HepG2 (cell line): ENCODE data around the gene CALR. TPM values are rescaled to one million over a fixed set of nuclear protein-coding genes. Genes with fewer than 3 reads are reported as not detected.

Source experiments
- AGO1 ChIP-seq: fragments of 200-400 bp; formaldehyde crosslinking; IDR thresholded peaks from 2 replicates; pipeline ENCODE4 v1.6.1; 2017; ENCODE audit warnings: mild to moderate bottlenecking, low read depth, low read length, moderate library complexity; ENCODE audit not compliant: poor library complexity, severe bottlenecking
- BCL6 ChIP-seq: IDR thresholded peaks from 2 replicates; pipeline ENCODE4 v1.6.1; 2016; ENCODE audit warnings: missing genetic modification reagents, missing compliant biosample characterization
- HDAC6 ChIP-seq: fragments of 200-600 bp; sonication (generic); IDR thresholded peaks from 2 replicates; pipeline ENCODE4 v1.7.0; 2017; ENCODE audit warnings: mild to moderate bottlenecking, antibody characterized with exemption, low read length, low read depth
- ISX ChIP-seq: sonication (generic); formaldehyde crosslinking; conservative IDR thresholded peaks from 2 replicates; pipeline ENCODE4 v1.5.0; 2020; ENCODE audit warnings: missing genetic modification reagents
- MXD4 ChIP-seq: IDR thresholded peaks from 2 replicates; pipeline ENCODE4 v1.6.1; 2016; ENCODE audit warnings: mild to moderate bottlenecking, missing biosample characterization, missing genetic modification reagents
- NFE2L1 ChIP-seq: sonication (generic); formaldehyde crosslinking; IDR thresholded peaks from 2 replicates; pipeline ENCODE4 v1.4.0; 2020; ENCODE audit warnings: missing genetic modification reagents, mild to moderate bottlenecking, borderline replicate concordance
- NR2C2 ChIP-seq: sonication (generic); formaldehyde crosslinking; IDR thresholded peaks from 2 replicates; pipeline ENCODE4 v1.4.0; 2020; ENCODE audit warnings: missing genetic modification reagents, mild to moderate bottlenecking, moderate library complexity, borderline replicate concordance
- RFX1 ChIP-seq: fragments of 450-650 bp; IDR thresholded peaks from 2 replicates; pipeline ENCODE4 v1.6.1; 2017
- SALL1 ChIP-seq: sonication (generic); formaldehyde crosslinking; IDR thresholded peaks from 2 replicates; pipeline ENCODE4 v1.8.0; 2022; ENCODE audit warnings: mild to moderate bottlenecking, missing genetic modification reagents
- SATB2 ChIP-seq: sonication (generic); formaldehyde crosslinking; IDR thresholded peaks from 2 replicates; pipeline ENCODE4 v1.5.0; 2020; ENCODE audit warnings: missing genetic modification reagents
- SNRNP70 ChIP-seq: fragments of 200-400 bp; formaldehyde crosslinking; IDR thresholded peaks from 2 replicates; pipeline ENCODE4 v1.6.1; 2017; ENCODE audit warnings: mild to moderate bottlenecking, low read depth, low read length, moderate library complexity
- SRF ChIP-seq: IDR thresholded peaks from 2 replicates; pipeline ENCODE4 v1.6.1; 2011; ENCODE audit warnings: mild to moderate bottlenecking, low read depth, low read length, moderate library complexity
- XRCC5 ChIP-seq: fragments of 200-400 bp; formaldehyde crosslinking; optimal IDR thresholded peaks from 2 replicates; pipeline ENCODE3; 2017; ENCODE audit warnings: mild to moderate bottlenecking, low read length
- ZNF256 ChIP-seq: sonication (generic); formaldehyde crosslinking; conservative IDR thresholded peaks from 2 replicates; pipeline ENCODE4 v1.4.0; 2020; ENCODE audit warnings: missing genetic modification reagents
- ZNF430 ChIP-seq: sonication (generic); formaldehyde crosslinking; IDR thresholded peaks from 2 replicates; pipeline ENCODE4 v1.9.0; 2021; ENCODE audit warnings: mild to moderate bottlenecking, missing genetic modification reagents
- ZNF510 ChIP-seq: sonication (generic); formaldehyde crosslinking; IDR thresholded peaks from 2 replicates; pipeline ENCODE4 v1.4.0; 2020; ENCODE audit warnings: low read depth, mild to moderate bottlenecking, missing genetic modification reagents
- ZNF614 ChIP-seq: IDR thresholded peaks from 2 replicates; pipeline ENCODE4 v1.6.1; 2018; ENCODE audit warnings: missing biosample characterization, missing genetic modification reagents, inconsistent platforms, borderline replicate concordance
- ZSCAN12 ChIP-seq: sonication (generic); formaldehyde crosslinking; IDR thresholded peaks from 2 replicates; pipeline ENCODE4 v1.9.0; 2021; ENCODE audit warnings: mild to moderate bottlenecking, missing genetic modification reagents
- polyA plus RNA-seq, 8 experiments: library from polyadenylated mRNA; depleted of rRNA in 3 of 8; stranded (reverse) in 7 of 8; unstranded in 1 of 8; fragments of >200 nt; fragmentation: Illumina TruSeq in 4 of 8; extraction: Trizol in 4 of 8; gene quantifications; 2 replicates each; pipeline versions ENCODE4 v1.2.1 to v1.2.3, GENCODE V29; 2011 to 2016; ENCODE audit warnings: low read depth in 4 of 8, missing spikeins in 1 of 8, mixed read lengths in 1 of 8; ENCODE audit not compliant: insufficient read depth in 1 of 8
- total RNA-seq, 5 experiments: library from RNA; depleted of rRNA; stranded (reverse); fragments of >200 nt; fragmentation: Illumina TruSeq; extraction: Trizol; gene quantifications; 2 replicates each; pipeline ENCODE4 v1.2.3, GENCODE V29; 2016; ENCODE audit warnings: low read depth in 1 of 5
- TF ChIP-seq, protein P1 (sequence below): sonication (generic); formaldehyde crosslinking; IDR thresholded peaks from 2 replicates; pipeline ENCODE4 v1.8.0; 2022; ENCODE audit warnings: mild to moderate bottlenecking, missing genetic modification reagents, moderate library complexity
- TF ChIP-seq, protein P2 (sequence below): sonication (generic); formaldehyde crosslinking; IDR thresholded peaks from 2 replicates; pipeline ENCODE4 v1.4.0; 2020; ENCODE audit warnings: missing genetic modification reagents
- TF ChIP-seq, protein P3 (sequence below): sonication (generic); formaldehyde crosslinking; IDR thresholded peaks from 2 replicates; pipeline ENCODE4 v1.4.0; 2020; ENCODE audit warnings: mild to moderate bottlenecking, low read depth, missing genetic modification reagents
- TF ChIP-seq, protein P4 (sequence below): IDR thresholded peaks from 2 replicates; pipeline ENCODE4 v1.6.1; 2012; ENCODE audit warnings: inconsistent platforms
- TF ChIP-seq, protein P5 (sequence below): sonication (generic); formaldehyde crosslinking; IDR thresholded peaks from 2 replicates; pipeline ENCODE4 v1.4.0; 2020; ENCODE audit warnings: missing genetic modification reagents, borderline replicate concordance

Gene CALR
- total and polyA plus RNA-seq, 2 of the 13 experiments (the other 11 are each of a cell fraction or from before 2014, with no cell fraction given): 898 to 934 TPM

DNA sequence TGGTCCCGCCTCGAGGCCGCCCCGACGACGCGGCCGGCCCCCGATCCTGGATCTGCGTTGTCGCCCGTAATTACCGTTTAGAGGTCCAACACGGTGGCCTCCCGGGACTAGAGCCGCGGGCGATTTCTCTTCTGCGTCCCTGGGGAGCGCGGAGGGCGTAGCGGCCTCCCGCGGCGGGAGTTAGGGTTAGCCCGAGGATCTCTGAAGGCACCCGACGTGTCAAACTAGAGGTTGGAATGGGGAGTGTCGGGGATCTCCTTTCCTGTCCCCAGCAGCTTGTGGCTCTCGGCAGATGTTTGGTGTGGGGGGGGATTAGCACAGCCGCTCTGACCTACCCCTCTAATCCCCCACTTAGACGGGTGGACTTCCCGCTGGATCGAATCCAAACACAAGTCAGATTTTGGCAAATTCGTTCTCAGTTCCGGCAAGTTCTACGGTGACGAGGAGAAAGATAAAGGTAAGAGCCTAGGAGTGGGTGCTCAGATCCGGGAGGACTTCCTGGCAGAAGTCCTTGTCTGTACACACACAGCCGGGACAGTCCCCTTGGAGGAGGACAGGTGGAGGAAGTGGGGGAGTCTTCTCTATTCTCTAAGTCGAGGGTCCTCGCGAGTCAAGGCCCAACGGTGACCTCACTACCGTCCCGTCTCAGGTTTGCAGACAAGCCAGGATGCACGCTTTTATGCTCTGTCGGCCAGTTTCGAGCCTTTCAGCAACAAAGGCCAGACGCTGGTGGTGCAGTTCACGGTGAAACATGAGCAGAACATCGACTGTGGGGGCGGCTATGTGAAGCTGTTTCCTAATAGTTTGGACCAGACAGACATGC lies 581 bp downstream of the CALR start (continued):
- TF ChIP-seq ZNF256 (CRISPR knock-in tag) (no peak), SRF (no peak), BCL6 (CRISPR knock-in tag) (no peak), ZNF430 (CRISPR knock-in tag) (no peak; the same call in 1 of the 2 replicates), NR2C2 (CRISPR knock-in tag) (no peak; the same call in none of the 2 replicates), SNRNP70 (no peak), NFE2L1 (no peak), XRCC5 (no peak), SATB2 (CRISPR knock-in tag) (no peak), MXD4 (CRISPR knock-in tag) (no peak), ZNF510 (CRISPR knock-in tag) (peak; percentile 83; the same call in 1 of the 2 replicates), ZSCAN12 (no peak), HDAC6 (no peak), ZNF614 (CRISPR knock-in tag) (no peak), RFX1 (no peak), SALL1 (CRISPR knock-in tag) (no peak), AGO1 (no peak), ISX (CRISPR knock-in tag) (0 out of 2 replicates have a peak, but pooled peaks have one; percentile 16)
- TF ChIP-seq, protein P1, sequence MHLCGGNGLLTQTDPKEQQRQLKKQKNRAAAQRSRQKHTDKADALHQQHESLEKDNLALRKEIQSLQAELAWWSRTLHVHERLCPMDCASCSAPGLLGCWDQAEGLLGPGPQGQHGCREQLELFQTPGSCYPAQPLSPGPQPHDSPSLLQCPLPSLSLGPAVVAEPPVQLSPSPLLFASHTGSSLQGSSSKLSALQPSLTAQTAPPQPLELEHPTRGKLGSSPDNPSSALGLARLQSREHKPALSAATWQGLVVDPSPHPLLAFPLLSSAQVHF (CRISPR knock-in tag): 0 out of 2 replicates have a peak, but pooled peaks have one; percentile 6
- TF ChIP-seq, protein P2, sequence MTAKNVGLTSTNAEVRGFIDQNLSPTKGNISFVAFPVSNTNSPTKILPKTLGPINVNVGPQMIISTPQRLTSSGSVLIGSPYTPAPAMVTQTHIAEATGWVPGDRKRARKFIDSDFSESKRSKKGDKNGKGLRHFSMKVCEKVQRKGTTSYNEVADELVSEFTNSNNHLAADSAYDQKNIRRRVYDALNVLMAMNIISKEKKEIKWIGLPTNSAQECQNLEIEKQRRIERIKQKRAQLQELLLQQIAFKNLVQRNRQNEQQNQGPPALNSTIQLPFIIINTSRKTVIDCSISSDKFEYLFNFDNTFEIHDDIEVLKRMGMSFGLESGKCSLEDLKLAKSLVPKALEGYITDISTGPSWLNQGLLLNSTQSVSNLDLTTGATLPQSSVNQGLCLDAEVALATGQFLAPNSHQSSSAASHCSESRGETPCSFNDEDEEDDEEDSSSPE (CRISPR knock-in tag): no peak
- TF ChIP-seq, protein P3, sequence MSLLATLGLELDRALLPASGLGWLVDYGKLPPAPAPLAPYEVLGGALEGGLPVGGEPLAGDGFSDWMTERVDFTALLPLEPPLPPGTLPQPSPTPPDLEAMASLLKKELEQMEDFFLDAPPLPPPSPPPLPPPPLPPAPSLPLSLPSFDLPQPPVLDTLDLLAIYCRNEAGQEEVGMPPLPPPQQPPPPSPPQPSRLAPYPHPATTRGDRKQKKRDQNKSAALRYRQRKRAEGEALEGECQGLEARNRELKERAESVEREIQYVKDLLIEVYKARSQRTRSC (CRISPR knock-in tag): no peak
- TF ChIP-seq, protein P4, sequence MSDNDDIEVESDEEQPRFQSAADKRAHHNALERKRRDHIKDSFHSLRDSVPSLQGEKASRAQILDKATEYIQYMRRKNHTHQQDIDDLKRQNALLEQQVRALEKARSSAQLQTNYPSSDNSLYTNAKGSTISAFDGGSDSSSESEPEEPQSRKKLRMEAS: peak; percentile 10; the same call in 1 of the 2 replicates
- TF ChIP-seq, protein P5, sequence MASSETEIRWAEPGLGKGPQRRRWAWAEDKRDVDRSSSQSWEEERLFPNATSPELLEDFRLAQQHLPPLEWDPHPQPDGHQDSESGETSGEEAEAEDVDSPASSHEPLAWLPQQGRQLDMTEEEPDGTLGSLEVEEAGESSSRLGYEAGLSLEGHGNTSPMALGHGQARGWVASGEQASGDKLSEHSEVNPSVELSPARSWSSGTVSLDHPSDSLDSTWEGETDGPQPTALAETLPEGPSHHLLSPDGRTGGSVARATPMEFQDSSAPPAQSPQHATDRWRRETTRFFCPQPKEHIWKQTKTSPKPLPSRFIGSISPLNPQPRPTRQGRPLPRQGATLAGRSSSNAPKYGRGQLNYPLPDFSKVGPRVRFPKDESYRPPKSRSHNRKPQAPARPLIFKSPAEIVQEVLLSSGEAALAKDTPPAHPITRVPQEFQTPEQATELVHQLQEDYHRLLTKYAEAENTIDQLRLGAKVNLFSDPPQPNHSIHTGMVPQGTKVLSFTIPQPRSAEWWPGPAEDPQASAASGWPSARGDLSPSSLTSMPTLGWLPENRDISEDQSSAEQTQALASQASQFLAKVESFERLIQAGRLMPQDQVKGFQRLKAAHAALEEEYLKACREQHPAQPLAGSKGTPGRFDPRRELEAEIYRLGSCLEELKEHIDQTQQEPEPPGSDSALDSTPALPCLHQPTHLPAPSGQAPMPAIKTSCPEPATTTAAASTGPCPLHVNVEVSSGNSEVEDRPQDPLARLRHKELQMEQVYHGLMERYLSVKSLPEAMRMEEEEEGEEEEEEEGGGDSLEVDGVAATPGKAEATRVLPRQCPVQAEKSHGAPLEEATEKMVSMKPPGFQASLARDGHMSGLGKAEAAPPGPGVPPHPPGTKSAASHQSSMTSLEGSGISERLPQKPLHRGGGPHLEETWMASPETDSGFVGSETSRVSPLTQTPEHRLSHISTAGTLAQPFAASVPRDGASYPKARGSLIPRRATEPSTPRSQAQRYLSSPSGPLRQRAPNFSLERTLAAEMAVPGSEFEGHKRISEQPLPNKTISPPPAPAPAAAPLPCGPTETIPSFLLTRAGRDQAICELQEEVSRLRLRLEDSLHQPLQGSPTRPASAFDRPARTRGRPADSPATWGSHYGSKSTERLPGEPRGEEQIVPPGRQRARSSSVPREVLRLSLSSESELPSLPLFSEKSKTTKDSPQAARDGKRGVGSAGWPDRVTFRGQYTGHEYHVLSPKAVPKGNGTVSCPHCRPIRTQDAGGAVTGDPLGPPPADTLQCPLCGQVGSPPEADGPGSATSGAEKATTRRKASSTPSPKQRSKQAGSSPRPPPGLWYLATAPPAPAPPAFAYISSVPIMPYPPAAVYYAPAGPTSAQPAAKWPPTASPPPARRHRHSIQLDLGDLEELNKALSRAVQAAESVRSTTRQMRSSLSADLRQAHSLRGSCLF (CRISPR knock-in tag): no peak
